NB4 (cell line): ENCODE results near the gene PRIMPOL.

Source experiments
- POLR2A ChIP-seq: IDR thresholded peaks from 2 replicates; pipeline ENCODE4 v1.6.1; 2011; ENCODE audit warnings: mild to moderate bottlenecking; ENCODE audit not compliant: insufficient read length; ENCODE audit errors: extremely low read depth
- TF ChIP-seq, protein P1 (sequence below): IDR thresholded peaks from one replicate; pipeline ENCODE4 v1.5.1; 2012; ENCODE audit warnings: low read depth, low read length

DNA sequence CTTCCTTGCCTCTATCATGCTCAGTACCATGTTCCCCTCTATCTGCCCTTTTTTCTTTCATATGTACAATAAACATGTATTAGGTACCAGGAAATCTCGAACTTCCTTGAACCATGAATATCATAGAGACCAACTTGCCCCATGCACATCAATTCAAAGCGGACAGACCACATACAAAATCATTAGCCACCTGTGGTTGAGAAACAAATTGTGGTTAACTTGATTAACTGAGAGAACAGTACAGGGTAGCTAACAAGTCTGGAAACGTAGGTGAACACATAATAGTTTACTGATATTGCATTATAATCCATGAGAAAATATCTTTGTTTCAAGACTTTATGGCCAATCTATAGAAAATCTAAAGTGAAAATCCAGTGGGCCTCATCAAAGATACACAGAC lies 8.5 kb upstream of the PRIMPOL start:
- TF ChIP-seq, protein P1, sequence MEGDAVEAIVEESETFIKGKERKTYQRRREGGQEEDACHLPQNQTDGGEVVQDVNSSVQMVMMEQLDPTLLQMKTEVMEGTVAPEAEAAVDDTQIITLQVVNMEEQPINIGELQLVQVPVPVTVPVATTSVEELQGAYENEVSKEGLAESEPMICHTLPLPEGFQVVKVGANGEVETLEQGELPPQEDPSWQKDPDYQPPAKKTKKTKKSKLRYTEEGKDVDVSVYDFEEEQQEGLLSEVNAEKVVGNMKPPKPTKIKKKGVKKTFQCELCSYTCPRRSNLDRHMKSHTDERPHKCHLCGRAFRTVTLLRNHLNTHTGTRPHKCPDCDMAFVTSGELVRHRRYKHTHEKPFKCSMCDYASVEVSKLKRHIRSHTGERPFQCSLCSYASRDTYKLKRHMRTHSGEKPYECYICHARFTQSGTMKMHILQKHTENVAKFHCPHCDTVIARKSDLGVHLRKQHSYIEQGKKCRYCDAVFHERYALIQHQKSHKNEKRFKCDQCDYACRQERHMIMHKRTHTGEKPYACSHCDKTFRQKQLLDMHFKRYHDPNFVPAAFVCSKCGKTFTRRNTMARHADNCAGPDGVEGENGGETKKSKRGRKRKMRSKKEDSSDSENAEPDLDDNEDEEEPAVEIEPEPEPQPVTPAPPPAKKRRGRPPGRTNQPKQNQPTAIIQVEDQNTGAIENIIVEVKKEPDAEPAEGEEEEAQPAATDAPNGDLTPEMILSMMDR: no peak
- no peak for TF ChIP-seq POLR2A
